Measurements from ENCODE around the gene OR2B6. TPM values are rescaled to one million over a fixed set of nuclear protein-coding genes. Genes with fewer than 3 reads are reported as not detected.

The OR2B6 gene
- total RNA-seq = not detected in 2 replicates

DNA sequence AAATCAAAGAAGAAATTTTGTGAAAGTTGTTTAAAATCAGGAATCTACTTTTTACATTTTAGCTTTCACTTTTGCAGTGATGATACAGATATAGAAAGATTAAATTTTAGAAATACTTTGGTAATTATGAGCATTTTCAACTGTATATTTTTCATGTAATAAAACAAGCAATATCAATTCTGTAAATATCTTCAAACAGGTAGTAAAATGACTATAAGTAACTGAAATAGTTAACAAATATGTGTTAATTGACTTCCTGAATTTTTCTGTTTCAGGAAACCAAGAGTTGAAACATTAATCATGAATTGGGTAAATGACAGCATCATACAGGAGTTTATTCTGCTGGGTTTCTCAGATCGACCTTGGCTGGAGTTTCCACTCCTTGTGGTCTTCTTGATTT is at the start of gene OR2B6:
Gene OR2B6 (plus strand): TSS at position 301 of the 400 bp plus-strand sequence. CDS start 0 bp downstream, at position 301.

DNA sequence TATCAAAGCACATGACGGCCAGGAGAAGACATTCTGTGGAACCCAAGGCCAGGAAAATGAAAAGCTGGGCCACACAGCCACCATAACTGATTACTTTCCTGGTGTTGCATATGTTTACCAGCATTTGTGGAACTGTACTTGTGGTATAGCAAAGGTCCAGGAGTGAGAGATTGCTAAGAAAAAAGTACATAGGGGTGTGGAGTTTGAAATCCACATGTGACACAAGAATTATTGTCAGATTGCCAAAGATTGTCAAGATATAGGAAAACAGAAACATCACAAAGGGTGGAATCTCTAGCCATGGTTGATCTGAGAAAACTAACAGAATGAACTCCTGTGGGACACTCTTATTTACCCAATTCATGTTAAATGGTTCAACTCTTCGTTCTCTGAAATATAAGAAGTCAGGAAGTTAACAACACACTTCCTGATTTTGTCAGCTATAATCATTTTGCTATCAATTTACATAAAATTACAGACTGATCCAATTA is 45.0 kb upstream of the OR2B6 start, which contains the start of gene OR2B2:
Gene OR2B2 (minus strand): TSS at position 441 of the 491 bp plus-strand sequence. CDS start 77 bp downstream, at position 364.

Other genes with a start within 250 kb of the OR2B6 start
- not detected in 2 replicates for gene OR2B2, start 44.8 kb upstream of the OR2B6 start, total RNA-seq
- gene ZNF165, start 123.3 kb downstream of the OR2B6 start, total RNA-seq = 0.32 and 0.49 TPM in 2 replicates
- 1.9 and 2.7 TPM in 2 replicates for gene ZSCAN16, start 167.4 kb downstream of the OR2B6 start, total RNA-seq
- gene ZKSCAN8, start 184.6 kb downstream of the OR2B6 start, total RNA-seq = 24.4 and 31.2 TPM in 2 replicates

Measured in hair follicle dermal papilla cell (primary cell).